GM21423 (cell line): Measurements from ENCODE around the gene FASTKD3.
A peak's percentile ranks its signal among the peaks of the same experiment; 100 is the strongest.
"Not testable (repeated sequence)": the region's sequence is repeated elsewhere in the genome, so short reads cannot be mapped to it uniquely, and the experiment has no call there.

Source experiments
- ATAC-seq: cut with Tn5 transposase; IDR thresholded peaks from one replicate; pipeline ENCODE4 v1.9.1; 2021; ENCODE audit warnings: mild to moderate bottlenecking, moderate library complexity; ENCODE audit not compliant: unreplicated experiment

FASTKD3 gene, protein sequence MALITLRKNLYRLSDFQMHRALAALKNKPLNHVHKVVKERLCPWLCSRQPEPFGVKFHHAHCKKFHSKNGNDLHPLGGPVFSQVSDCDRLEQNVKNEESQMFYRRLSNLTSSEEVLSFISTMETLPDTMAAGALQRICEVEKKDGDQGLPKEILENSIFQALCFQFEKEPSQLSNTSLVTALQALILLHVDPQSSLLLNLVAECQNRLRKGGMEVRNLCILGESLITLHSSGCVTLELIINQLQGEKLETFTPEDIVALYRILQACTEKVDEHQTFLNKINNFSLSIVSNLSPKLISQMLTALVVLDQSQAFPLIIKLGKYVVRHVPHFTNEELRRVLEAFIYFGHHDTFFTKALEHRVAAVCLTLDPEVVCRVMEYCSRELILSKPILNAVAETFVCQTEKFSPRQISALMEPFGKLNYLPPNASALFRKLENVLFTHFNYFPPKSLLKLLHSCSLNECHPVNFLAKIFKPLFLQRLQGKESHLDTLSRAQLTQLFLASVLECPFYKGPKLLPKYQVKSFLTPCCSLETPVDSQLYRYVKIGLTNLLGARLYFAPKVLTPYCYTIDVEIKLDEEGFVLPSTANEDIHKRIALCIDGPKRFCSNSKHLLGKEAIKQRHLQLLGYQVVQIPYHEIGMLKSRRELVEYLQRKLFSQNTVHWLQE

DNA sequence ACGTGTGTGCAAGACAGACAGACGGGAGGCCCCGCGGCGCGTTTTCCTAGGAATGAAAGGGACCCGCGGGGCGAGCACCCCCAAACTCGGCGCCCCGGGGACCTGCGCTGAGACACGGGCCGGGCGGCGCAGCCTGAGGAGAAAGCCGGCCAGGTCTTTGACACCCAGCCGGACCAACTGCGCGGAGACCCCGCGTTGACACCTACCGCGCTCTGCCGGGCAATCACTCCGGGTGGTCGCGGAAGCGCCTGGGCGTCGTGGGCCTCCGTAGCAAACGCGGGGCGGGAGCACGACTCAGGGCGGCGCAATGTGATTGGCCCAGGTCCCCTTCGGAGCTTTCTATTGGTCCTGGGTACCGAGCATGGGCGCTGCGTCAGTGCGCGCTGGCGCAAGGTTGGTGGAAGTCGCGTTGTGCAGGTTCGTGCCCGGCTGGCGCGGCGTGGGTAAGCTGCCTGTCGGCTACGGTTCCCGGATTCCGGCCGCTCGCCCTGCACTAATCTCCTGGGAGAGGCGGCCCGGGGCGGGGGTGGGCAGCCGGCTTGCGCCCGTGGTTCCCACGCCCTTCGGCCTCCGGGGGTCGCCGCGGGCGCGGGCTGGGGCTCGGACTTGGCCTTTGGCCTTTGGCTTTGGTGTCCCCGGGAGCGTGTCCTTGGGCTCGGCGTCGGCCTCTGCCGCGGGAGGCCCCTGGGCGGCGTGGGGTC, at the start of gene FASTKD3, which contains the start of gene MTRR:
Gene FASTKD3 (minus strand): TSS at position 259 of the 701 bp plus-strand sequence. CDS start 948 bp downstream, outside the sequence.
Gene MTRR (plus strand): TSS at position 376 of the 701 bp plus-strand sequence. CDS start 1,647 bp downstream, outside the sequence.
- peak; percentile 98 for ATAC-seq

DNA sequence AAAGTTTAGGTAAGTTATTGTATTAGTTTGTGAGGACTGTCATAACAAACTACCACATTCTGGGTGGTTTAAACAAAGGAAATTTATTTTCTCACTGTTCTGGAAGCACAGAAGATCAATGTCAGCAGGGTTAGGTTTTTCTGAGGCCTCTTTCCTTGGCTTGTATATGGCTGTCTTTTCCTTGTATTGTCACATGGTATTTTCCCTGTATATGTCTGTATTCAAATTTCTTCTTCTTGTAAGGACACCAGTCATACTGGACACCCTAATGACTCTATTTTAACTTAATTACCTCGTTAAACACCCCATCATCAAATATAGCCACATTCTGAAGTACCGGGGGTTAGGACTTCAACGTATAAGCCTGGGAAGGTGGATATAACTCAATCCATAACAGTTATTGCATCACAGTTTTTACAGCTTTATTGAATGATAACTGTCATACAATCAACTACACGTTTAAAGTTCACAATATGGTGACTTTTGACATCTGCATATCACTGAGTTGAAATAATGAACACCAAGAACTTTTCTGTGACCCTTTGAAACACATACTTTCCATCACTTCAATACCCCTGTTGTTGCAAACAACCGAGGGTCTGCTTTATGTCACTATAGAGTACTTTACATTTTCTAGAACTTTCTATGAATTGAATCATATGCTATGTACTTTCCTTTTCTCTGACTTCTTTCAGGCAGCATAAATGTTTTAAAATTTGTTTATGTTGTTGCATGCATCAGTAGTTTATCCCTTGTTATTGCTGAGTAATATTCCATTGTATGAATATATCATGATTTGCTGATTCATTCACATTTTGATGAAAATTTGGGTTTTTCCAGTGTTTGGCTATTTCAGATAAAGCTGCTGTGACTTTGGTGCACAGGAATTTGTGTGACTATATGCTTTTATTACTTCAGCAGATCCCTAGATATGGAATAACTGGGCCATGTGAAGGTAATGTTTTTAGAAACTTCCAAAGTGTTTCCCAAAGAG, 48.6 kb upstream of the FASTKD3 start:
- ATAC-seq = no peak

DNA sequence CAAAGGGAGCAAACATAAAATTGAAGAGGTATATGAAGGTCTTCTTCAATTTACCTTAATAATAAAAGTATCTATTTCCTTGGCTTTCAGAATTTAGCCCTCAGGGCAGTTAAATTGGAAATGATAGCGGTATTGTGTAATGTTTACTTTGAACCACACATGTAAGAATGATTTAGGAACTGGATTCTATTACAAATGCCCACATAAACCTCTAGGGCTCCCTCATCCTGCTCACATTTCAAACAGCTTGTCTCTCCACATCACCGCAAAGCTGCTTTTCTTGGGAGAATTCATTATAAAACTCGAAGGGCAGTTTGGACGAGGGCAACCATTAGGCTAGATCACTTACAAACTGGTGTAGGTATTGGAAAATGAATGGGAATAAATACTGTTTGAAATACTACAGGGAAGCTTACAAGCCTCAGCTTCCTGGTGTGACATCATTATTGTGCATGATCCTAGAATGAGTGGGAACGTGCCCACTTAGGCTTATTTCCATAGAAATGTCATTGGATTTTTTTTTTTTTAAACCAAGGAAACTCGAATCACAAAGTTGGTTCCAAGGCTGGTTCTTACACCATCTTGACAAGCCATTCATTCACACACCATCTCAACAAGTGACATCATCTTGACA, 47.5 kb upstream of the FASTKD3 start:
- ATAC-seq = no peak

DNA sequence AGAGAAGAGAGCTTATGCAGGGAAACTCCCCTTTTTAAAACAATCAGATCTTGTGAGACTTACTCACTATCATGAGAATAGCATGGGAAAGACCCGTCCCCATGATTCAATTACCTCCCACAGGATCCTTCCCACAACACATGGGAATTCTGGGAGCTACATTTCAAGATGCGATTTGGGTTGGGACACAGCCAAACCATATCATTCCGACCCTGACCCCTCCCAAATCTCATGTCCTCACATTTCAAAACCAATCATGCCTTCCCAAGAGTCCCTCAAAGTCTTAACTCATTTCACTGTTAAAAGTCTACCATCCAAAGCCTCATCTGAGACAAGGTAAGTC, 42.6 kb upstream of the FASTKD3 start:
- not testable (repeated sequence) for ATAC-seq

DNA sequence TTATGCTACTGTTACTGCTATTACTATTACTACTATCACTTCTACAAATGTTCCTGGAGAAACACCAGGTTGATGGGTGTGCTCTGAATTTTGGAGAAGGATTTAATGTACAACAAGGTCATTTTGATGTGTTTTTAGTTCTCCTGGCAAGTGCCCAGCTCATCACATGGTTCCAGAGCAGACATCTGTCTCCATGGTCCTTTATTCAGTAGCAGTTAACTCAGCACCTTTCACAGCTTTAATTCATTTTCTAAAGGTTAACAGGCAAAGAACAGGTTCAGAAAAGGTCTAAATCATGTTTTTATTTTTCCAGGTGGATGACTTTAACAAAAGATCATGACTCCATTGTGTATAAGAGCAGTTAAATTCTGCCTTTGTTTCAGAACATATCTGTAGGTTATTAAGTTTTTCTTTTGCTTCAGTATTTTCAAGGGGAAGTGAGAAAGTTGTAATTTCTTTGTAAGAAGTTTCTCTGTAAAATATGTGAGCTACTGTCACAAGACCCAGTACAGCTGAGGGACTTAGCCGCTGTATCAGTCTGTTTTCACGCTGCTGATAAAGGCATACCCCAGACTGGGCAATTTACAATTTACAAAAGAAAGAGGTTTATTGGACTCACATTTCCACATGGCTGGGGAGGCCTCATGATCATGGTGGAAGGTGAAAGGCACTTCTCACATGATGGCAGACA, 42.1 kb upstream of the FASTKD3 start:
- ATAC-seq = peak; percentile 71

DNA sequence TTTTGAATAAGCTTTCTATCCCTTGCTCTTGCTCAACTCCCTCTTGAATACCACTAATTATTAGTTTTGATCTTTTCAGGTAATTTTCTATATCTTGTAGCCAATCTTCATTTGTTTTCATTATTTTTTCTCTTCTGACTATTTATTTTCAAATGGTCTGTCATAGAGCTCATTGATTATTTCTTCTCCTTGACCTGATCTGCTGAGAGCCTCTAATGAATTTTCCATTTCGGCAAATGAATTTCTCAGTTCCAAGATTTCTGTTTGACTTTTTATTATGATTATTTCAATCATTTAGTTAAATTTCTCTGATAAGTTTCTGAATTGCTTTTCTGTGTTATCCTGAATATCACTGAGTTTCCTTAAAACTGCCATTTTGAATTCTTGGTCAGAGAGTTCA, 39.5 kb upstream of the FASTKD3 start:
- ATAC-seq = no peak

DNA sequence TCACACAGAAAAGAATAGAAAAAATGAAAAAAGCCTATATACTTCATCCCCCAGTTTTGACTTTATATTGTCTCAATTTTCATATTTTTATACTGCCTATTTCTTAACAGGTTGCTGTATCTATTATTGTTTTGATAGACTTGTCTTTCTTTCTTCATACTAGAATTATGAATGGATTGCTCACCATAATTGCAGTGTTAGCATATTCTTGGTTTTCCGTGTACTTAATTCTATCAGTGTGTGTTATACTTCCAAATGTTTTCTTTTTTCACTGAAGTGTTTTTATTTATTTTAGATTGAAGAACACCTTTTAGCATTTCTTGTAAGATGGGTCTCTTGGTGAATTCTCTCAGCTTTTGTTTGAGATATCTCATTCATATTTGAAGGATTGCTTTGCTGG, 38.8 kb upstream of the FASTKD3 start:
- no peak for ATAC-seq

DNA sequence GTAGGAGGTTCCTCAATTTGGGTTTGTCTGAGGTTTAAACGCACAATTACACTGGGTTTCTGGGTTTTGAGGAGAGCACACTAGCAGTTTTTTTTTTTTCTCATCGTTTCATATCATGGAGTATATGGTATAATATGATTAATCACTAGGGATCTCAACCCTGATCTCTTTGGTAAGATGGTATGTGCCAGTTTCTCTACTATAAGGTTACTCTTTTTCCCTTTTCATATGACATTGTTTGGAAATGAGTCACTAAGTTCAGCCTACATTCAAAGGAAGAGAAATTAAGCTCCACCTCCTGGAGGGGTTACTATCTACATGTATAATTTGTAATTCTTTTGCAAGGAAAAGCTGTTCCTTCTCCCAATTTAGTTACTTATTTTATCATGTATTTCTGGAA, 35.3 kb upstream of the FASTKD3 start:
- ATAC-seq = no peak

DNA sequence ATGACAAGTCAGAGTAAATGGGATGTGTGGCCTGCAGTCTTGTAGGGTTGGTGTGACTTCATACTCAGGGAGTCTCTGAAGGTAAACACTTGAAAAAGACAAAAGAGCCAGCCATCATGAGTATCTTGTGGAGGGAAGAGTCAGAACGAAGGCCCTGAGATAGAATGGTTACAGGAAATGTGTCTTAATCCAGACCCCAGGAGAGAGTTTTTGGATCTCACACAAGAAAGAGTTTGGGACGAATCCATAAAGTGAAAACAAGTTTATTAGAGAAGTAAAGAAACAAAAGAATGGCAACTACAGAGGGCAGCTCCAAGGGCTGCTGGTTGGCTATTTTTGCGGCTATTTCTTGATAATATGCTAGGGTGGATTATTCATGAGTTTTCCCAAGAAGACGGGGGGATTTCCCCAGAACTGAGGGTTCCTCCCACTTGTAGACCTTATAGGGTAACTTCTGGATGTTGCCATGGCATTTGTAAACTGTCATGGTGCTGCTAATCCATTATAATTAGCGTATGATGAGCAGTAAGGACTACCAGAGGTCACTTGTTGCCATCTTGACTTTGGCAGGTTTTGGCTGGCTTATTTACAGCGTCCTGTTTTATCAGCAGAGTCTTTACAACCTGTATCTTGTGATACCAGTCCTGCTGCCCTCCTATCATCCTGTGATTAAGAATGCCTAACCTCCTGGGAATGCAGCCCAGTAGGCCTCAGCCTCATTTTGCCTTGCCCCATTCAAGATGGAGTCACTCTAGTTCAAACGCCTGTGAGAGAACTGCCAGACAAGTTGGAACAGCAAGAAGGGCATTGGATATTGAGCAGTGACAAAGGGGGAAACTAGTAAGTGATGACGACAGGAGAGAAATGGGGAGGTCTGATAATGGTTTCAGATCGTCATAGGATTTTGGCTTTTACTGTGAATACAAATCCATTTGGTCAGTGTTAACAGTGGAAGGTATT, 34.1 kb upstream of the FASTKD3 start:
- no peak for ATAC-seq

DNA sequence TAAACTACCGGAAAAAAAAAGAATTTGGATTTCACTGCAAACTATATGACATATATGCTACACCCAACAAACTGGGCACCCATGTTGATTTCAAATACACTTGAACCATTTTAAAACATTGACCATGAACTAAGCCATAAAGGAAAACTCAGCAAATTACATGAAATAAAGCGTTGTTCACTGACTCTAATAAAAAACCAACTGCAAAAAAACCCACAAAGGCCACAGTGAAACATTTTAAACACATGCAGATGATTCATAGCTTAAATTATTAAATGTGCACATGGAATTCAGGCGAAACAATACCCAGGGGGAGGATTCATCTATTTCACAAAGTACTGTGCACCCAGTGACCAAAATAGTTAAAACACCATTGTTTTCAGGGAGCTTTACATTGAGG, 33.4 kb upstream of the FASTKD3 start:
- no peak for ATAC-seq

DNA sequence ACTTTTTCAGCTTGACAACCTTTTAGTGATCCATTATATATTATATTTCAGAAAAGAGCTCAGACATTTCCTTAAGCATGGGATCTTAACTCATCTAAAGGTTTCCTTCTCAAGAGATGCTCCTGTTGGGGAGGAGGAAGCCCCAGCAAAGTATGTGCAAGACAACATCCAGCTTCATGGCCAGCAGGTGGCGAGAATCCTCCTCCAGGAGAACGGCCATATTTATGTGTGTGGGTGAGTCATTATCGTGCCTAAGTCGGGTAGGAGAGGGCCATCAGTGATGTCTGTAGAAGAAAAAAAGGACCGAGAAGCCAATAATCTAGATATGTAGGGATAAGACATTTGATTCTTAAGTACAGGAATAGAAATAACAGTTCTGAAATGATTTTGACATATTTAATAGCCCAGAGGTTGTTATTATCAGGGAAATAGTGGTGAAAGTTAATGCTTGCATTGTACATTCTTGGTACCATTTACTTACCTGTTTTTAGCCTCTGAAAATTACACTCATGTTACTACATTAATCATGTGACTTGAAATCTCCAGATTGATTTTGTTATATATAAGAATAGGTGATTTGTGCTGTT, 28.3 kb upstream of the FASTKD3 start:
- no peak for ATAC-seq

DNA sequence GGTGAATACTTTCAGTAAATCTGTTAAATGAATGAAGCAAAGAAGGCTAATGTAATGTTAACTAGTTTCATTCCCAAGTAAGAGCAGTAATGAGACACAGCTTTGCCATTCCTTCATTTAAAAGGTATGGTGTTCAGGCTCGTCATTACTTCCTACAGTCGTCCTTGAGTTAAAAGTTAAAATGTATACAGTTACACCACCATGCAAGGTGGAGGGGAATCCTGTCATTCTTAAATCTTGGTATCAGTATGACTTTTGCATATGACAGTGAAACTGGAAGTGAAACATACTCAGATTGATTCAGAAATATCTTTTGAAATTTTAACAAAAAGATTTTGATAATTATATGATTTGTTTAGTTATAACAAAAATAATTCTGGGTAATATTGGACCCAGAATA, 26.0 kb upstream of the FASTKD3 start:
- ATAC-seq = peak; percentile 98

DNA sequence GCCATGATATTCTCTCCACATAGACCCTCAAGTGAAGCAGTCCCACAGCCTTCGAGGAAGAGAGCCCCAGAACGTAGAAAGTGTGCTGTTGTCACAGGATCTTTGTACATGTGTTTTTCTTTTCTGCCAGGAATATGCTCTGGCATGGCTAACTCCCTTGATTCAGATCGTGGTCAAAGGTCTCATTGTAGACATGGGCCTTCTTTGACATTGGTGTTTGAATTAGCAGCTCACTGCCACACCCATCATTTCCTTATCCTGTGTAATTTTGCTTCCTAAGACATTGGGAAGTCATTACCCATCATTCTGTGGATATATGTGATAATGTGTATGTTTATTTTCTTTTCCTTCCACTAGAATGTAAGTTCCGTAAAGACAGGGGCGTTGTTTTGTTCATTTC, 25.6 kb upstream of the FASTKD3 start:
- ATAC-seq = no peak

DNA sequence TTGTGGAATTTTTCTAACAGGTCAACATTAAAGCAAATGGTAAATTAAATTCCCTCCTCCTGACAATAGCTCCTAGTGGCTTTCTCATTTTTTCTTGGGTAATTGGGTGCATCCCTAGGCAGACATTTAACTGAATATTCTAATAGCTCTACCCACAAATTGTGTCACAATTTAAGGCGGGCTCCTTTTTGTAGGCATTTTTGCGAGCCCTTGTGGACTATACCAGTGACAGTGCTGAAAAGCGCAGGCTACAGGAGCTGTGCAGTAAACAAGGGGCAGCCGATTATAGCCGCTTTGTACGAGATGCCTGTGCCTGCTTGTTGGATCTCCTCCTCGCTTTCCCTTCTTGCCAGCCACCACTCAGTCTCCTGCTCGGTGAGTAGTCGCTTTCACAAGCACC, 20.1 kb upstream of the FASTKD3 start:
- ATAC-seq = no peak

DNA sequence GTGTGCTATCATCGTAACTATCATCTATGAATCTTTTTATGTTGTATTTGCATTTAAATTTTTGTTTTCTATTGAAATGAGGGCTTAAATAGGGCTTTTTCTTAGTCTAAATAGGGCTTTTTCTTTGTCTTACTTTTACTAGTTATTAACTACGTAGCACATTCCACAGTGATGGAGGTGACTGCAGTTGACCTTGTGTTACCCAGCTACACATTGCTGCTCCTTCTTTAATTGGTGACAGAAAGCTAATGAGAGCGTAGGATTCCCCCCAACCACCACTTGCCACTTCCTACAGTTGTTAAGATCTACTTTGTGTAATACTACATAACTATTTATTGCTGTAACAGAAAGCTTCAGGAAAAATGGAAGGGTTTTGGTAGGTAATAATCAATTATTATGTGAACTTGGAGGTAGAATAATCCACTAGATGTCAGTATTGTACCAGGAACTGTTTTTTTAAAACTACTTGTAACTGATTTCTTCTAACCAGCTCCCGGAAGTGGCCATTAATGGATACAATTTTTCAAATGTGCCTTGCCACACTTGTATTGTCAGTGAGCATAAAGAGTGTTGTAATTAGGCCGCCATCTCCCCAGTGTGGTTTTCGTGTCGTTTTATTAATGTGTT, 18.1 kb upstream of the FASTKD3 start:
- ATAC-seq = peak; percentile 61

DNA sequence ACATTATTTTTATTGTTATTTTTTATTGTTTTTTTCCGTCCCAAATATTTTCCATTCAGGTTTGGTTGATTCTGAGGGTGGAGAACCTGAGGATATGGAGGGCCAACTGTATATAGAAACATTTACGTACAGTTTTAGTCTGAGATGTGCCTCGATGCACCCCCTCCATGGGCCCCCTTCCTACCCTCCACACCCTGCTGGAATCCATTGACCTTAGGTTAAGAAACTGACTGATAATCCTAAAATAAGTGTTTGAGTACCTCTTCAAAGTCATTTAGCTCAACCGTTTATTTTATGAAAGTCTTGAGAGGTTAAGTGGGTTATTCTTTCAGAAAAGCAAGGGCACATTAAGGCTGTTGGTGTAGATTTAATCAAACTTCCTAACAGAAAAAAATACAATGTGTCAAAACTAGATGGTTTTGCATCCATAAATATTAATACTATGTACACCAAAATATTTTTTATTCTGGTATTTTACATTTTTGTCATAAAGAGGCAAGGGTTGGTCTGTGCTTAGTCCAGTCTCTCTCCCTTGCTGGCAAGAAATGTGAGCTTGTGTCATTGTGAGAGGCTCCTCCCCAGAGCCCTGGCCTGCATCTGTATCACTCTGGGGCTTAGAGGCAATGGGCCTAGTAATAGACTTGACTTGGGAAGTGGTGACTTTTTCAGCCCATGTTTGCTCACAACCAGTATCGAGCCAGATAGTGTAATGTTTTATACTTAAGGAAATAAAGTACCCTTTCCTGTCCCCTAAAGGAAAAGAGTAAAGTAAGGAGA, 15.8 kb upstream of the FASTKD3 start:
- ATAC-seq = no peak

DNA sequence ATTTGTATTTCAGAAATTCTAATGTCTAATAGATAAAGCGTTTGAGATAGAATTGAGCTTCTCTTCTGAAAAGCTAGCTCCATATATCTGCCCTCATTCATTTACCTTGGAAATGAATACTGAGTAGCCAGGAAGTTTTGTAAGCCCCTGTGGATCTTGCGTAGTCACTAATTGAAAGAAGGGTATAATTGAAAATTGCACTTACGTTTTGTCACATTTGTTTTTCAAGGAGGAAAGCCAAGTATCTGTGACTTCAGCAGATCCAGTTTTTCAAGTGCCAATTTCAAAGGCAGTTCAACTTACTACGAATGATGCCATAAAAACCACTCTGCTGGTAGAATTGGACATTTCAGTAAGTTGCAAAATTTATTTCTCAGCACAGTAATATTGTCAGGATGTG, 14.1 kb upstream of the FASTKD3 start:
- no peak for ATAC-seq
